PC-9 (cell line): ENCODE data around the gene NR6A1. TPM values are rescaled to one million over a fixed set of nuclear protein-coding genes. Genes with fewer than 3 reads are reported as not detected.
"Not testable (repeated sequence)": the region's sequence is repeated elsewhere in the genome, so short reads cannot be mapped to it uniquely, and the experiment has no call there.

Experiments used
- BruUV-seq: library from RNA; stranded (reverse); fragments of 400-500 nt; replicated peaks from 2 replicates; lab custom pipeline; 2021; lab: Mats Ljungman, UMichigan
- CTCF ChIA-PET: fragments of 300-600 bp; sonication (Branson Sonifier 250); formaldehyde crosslinking; loops from one replicate; lab custom pipeline; 2022; ENCODE audit warnings: antibody characterized with exemption; lab: Charles Lee
- POLR2A ChIA-PET: fragments of 300-600 bp; sonication (Branson Sonifier 250); formaldehyde crosslinking; loops from one replicate; lab custom pipeline; 2022; ENCODE audit warnings: antibody characterized with exemption; ENCODE audit not compliant: unreplicated experiment; lab: Charles Lee
- DNase-seq, 2 experiments: peaks; one replicate each; pipeline versions ENCODE4 v3.0.0 to v3.0.0-alpha.2; 2015 to 2022; ENCODE audit warnings: mixed read lengths in 1 of 2
- H2AFZ ChIP-seq: fragments of 200-600 bp; sonication (generic); 2 replicates; pipeline ENCODE4 v1.8.1; 2017; ENCODE audit warnings: antibody characterized with exemption
- H3F3A ChIP-seq: fragments of 200-600 bp; sonication (generic); 2 replicates; pipeline ENCODE4 v1.8.1; 2017; ENCODE audit warnings: antibody characterized with exemption, mild to moderate bottlenecking, low read depth; ENCODE audit not compliant: insufficient read depth
- H3K27ac ChIP-seq: fragments of 200-600 bp; sonication (generic); 2 replicates; pipeline ENCODE4 v1.6.1; 2016; ENCODE audit warnings: mixed run types
- H3K27me3 ChIP-seq: fragments of 200-600 bp; sonication (generic); 2 replicates; pipeline ENCODE4 v1.6.1; 2016; ENCODE audit warnings: low read depth, mixed run types; ENCODE audit not compliant: insufficient read depth
- H3K36me3 ChIP-seq: fragments of 200-600 bp; sonication (generic); 2 replicates; pipeline ENCODE4 v1.6.1; 2016; ENCODE audit warnings: low read depth, mixed run types
- H3K4me1 ChIP-seq: fragments of 200-600 bp; sonication (generic); replicated peaks from 2 replicates; pipeline ENCODE4 v1.6.1; 2016; ENCODE audit warnings: mixed run types; ENCODE audit not compliant: insufficient read depth
- H3K4me2 ChIP-seq: fragments of 200-600 bp; sonication (generic); 2 replicates; pipeline ENCODE4 v1.6.1; 2017; ENCODE audit warnings: mixed run types
- H3K4me3 ChIP-seq: fragments of 200-600 bp; sonication (generic); 2 replicates; pipeline ENCODE4 v1.6.1; 2016; ENCODE audit warnings: mixed run types
- H3K79me2 ChIP-seq: fragments of 200-600 bp; sonication (generic); 2 replicates; pipeline ENCODE4 v1.6.1; 2017; ENCODE audit warnings: low read depth, mixed run types
- H3K9me2 ChIP-seq: fragments of 200-600 bp; sonication (generic); 2 replicates; pipeline ENCODE4 v1.8.1; 2017; ENCODE audit warnings: mild to moderate bottlenecking; ENCODE audit not compliant: insufficient read depth
- H3K9me3 ChIP-seq: fragments of 200-600 bp; sonication (generic); 2 replicates; pipeline ENCODE4 v1.8.1; 2016; ENCODE audit warnings: low read depth; ENCODE audit not compliant: insufficient read depth
- H4K20me1 ChIP-seq: fragments of 200-600 bp; sonication (generic); 2 replicates; pipeline ENCODE4 v1.8.1; 2017; ENCODE audit not compliant: insufficient read depth
- CTCF ChIP-seq: fragments of 200-600 bp; sonication (generic); conservative IDR thresholded peaks from 2 replicates; pipeline ENCODE4 v1.6.1; 2017; ENCODE audit warnings: mixed run types, antibody characterized with exemption, mild to moderate bottlenecking, moderate library complexity
- EZH2 ChIP-seq: fragments of 200-600 bp; sonication (generic); IDR thresholded peaks from 2 replicates; pipeline ENCODE4 v1.8.0; 2017; ENCODE audit warnings: antibody characterized with exemption, low read depth
- intact Hi-C: fragments of 100-400 bp; cut with micrococcal nuclease; formaldehyde crosslinking; loops from one replicate; pipeline ENCODE4 v1.10.0; 2022; ENCODE audit not compliant: unreplicated experiment
- total RNA-seq: library from RNA; stranded (reverse); gene quantifications from 2 replicates; pipeline ENCODE4 v1.2.3, GENCODE V29; 2021

NR6A1 gene
- total RNA-seq, 1 experiment from 2014 or later = 13.0 TPM

- H3K79me2 ChIP-seq = peaks cover 42% of the 10 kb centered on the region
- H3K36me3 ChIP-seq = 0 out of 2 replicates have a peak, but pooled peaks cover 4% of the 10 kb centered on the region
- no peaks in the 10 kb centered on the region for H3K9me3 ChIP-seq
- TF ChIP-seq EZH2 (no peak), CTCF (no peak)
- H3K27me3 ChIP-seq = no peaks in the 10 kb centered on the region
- H3K4me2 ChIP-seq = no peak overlapping the region
- CTCF ChIA-PET = no interaction called here
- H4K20me1 ChIP-seq = 0 out of 2 replicates have a peak, but pooled peaks cover 5% of the 10 kb centered on the region
- no peaks in the 10 kb centered on the region for H3K9me2 ChIP-seq
- H3K4me3 ChIP-seq = no peak overlapping the region
- no peak overlapping the region for H3K27ac ChIP-seq
- no TSS peak for BruUV-seq
- POLR2A ChIA-PET = no interaction called here
- peaks cover 28% of the 10 kb centered on the region for H3K4me1 ChIP-seq
- DNase-seq = no peak
- intact Hi-C loops = no loop called here
- H3F3A ChIP-seq = peaks cover 22% of the 10 kb centered on the region
- no peak overlapping the region for H2AFZ ChIP-seq
Measured at GRCh38 chr9:124739360-124739759, 31.8 kb downstream of the NR6A1 start.

GRCh38 chr9:124738075-124738474, 33.0 kb downstream of the NR6A1 start:
- H3K4me2 ChIP-seq, DNase-seq, H2AFZ ChIP-seq, intact Hi-C loops, H3K27me3 ChIP-seq, BruUV-seq, H3K27ac ChIP-seq, H3K9me2 ChIP-seq, H3K36me3 ChIP-seq, H3K4me3 ChIP-seq, H3K9me3 ChIP-seq, POLR2A ChIA-PET, H4K20me1 ChIP-seq: not testable (repeated sequence)
- Histone ChIP-seq H3F3A (peaks cover 31% of the 10 kb centered on the region), H3K79me2 (peaks cover 42% of the 10 kb centered on the region), H3K4me1 (peaks cover 31% of the 10 kb centered on the region)
- CTCF ChIA-PET = interaction anchor here (1.1 kb wide), 1 partner anchor 10 kb away, joined by 3 read pairs; no protein-coding TSS in a partner anchor

- Histone ChIP-seq H3K9me2 (no peaks in the 10 kb centered on the region; the same call in 1 of the 2 replicates), H3K4me2 (peak overlapping the region; percentile 60), H3F3A (peaks cover 31% of the 10 kb centered on the region), H3K79me2 (peaks cover 47% of the 10 kb centered on the region), H3K4me1 (peaks cover 34% of the 10 kb centered on the region), H3K36me3 (peaks cover 14% of the 10 kb centered on the region; the same call in 1 of the 2 replicates), H4K20me1 (0 out of 2 replicates have a peak, but pooled peaks cover 5% of the 10 kb centered on the region), H3K4me3 (no peak overlapping the region), H3K9me3 (no peaks in the 10 kb centered on the region), H3K27ac (peak overlapping the region; percentile 80), H2AFZ (no peak overlapping the region), H3K27me3 (no peaks in the 10 kb centered on the region)
- intact Hi-C loops = loop anchor here (1.0 to 2.0 kb wide), 3 partner anchors 18 to 77 kb away; partner anchors contain the start of gene NR6A1
- CTCF ChIA-PET = interaction anchor here (0.7 to 1.8 kb wide), 4 partner anchors 8 to 118 kb away, joined by 3 to 5 read pairs (median 4); partner anchors contain the start of gene WDR38
- TF ChIP-seq EZH2 = no peak
- TF ChIP-seq CTCF = no peak
- DNase-seq = peak; percentile 45 to 89
- POLR2A ChIA-PET = interaction anchor here (0.6 to 1.2 kb wide), 5 partner anchors 9 to 526 kb away, joined by 3 to 10 read pairs (median 6); partner anchors contain the start of gene GAPVD1
- no TSS peak for BruUV-seq
Measured at GRCh38 chr9:124735121-124735520, 36.0 kb downstream of the NR6A1 start.

- not testable (repeated sequence) for H3K9me3 ChIP-seq, BruUV-seq, H3K27me3 ChIP-seq, DNase-seq, H4K20me1 ChIP-seq, H2AFZ ChIP-seq, H3K4me3 ChIP-seq, H3K9me2 ChIP-seq
- intact Hi-C loops = loop anchor here (1.0 to 2.0 kb wide), 3 partner anchors 18 to 76 kb away; partner anchors contain the start of gene NR6A1
- CTCF ChIA-PET = interaction anchor here (0.6 to 1.8 kb wide), 4 partner anchors 23 to 118 kb away, joined by 4 to 7 read pairs (median 5); partner anchors contain the start of gene WDR38
- H3K27ac ChIP-seq = peak overlapping the region; percentile 80
- peak overlapping the region; percentile 60 for H3K4me2 ChIP-seq
- POLR2A ChIA-PET = interaction anchor here (0.6 to 1.2 kb wide), 5 partner anchors 10 to 527 kb away, joined by 3 to 10 read pairs (median 6); partner anchors contain the start of gene GAPVD1
- peaks cover 44% of the 10 kb centered on the region for H3K79me2 ChIP-seq
- peaks cover 31% of the 10 kb centered on the region for H3F3A ChIP-seq
- peaks cover 34% of the 10 kb centered on the region for H3K4me1 ChIP-seq
- peaks cover 14% of the 10 kb centered on the region; the same call in 1 of the 2 replicates for H3K36me3 ChIP-seq
Measured at GRCh38 chr9:124734741-124735083, 36.4 kb downstream of the NR6A1 start.
